Adrenal gland (tissue), 5 donors: ENCODE results near the gene SDR39U1.

Experiments
- POLR2A ChIP-seq, 2 donors: fragments of 450-650 bp; IDR thresholded peaks; one replicate each; pipeline ENCODE4 v1.6.1; 2017; ENCODE audit warnings: antibody characterized with exemption in 2 of 2, mild to moderate bottlenecking in 2 of 2, moderate library complexity in 1 of 2
- TF ChIP-seq, protein P1 (sequence below), 6 experiments: fragments of 450-650 bp in 4 of 6; fragments of 200-600 bp in 2 of 6; sonication (generic) in 1 of 6; IDR thresholded peaks; 1 replicate in 5 of 6; 2 replicates in 1 of 6; pipeline versions ENCODE4 v1.5.1 to v1.8.0; 2016 to 2021; ENCODE audit warnings: antibody characterized with exemption in 6 of 6, mild to moderate bottlenecking in 2 of 6, moderate library complexity in 1 of 6
- donor health status: DM: no; HTN: no; CAD: no.

DNA sequence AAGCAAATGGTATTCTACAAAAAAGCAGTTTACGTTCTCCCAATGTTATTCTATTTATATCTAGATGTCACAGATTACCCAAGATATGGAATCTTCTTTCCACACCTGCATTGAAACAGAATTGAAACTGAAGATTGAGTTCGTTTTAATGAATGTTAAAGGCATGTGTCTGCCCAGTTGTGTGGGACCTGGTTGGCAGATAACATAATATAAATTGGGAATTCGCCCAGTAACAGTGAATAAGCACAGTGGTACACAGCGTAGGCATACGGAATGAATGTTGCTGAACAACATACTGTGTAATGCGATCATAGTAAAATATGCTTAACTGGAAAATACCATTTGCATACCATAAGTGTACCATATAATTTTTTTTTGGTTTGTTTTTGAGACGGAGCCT is 8.5 kb downstream of the SDR39U1 start:
- TF ChIP-seq, protein P1, sequence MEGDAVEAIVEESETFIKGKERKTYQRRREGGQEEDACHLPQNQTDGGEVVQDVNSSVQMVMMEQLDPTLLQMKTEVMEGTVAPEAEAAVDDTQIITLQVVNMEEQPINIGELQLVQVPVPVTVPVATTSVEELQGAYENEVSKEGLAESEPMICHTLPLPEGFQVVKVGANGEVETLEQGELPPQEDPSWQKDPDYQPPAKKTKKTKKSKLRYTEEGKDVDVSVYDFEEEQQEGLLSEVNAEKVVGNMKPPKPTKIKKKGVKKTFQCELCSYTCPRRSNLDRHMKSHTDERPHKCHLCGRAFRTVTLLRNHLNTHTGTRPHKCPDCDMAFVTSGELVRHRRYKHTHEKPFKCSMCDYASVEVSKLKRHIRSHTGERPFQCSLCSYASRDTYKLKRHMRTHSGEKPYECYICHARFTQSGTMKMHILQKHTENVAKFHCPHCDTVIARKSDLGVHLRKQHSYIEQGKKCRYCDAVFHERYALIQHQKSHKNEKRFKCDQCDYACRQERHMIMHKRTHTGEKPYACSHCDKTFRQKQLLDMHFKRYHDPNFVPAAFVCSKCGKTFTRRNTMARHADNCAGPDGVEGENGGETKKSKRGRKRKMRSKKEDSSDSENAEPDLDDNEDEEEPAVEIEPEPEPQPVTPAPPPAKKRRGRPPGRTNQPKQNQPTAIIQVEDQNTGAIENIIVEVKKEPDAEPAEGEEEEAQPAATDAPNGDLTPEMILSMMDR (IDR thresholded peaks at IDR 0.05) = no peak
- TF ChIP-seq POLR2A (IDR thresholded peaks at IDR 0.05) = no peak
